Effector memory CD4-positive, alpha-beta T cell (primary cell): ENCODE results near the gene SYDE1.

Source experiments
- DNase-seq, 3 donors: peaks; one replicate each; pipeline ENCODE4 v3.0.0-alpha.2; 2020
- H3K27ac ChIP-seq: 2 replicates; pipeline ENCODE4 v1.7.0; 2013; ENCODE audit warnings: mild to moderate bottlenecking, low read length, moderate library complexity; ENCODE audit not compliant: insufficient read depth, poor library complexity, severe bottlenecking
- H3K27me3 ChIP-seq: replicated peaks from 2 replicates; pipeline ENCODE4 v1.7.0; 2013; ENCODE audit warnings: mild to moderate bottlenecking, low read length; ENCODE audit not compliant: insufficient read depth, control insufficient read depth, poor library complexity, severe bottlenecking
- H3K36me3 ChIP-seq: 2 replicates; pipeline ENCODE4 v1.7.0; 2013; ENCODE audit warnings: mild to moderate bottlenecking, low read length, moderate library complexity; ENCODE audit not compliant: control insufficient read depth, insufficient read depth
- H3K4me1 ChIP-seq: 2 replicates; pipeline ENCODE4 v1.7.0; 2013; ENCODE audit warnings: low read length, mild to moderate bottlenecking; ENCODE audit not compliant: control insufficient read depth, insufficient read depth, poor library complexity, severe bottlenecking
- H3K4me3 ChIP-seq: 2 replicates; pipeline ENCODE4 v1.7.0; 2013; ENCODE audit warnings: low read length, low read depth, mild to moderate bottlenecking; ENCODE audit not compliant: insufficient read depth, poor library complexity, severe bottlenecking
- H3K9me3 ChIP-seq: 2 replicates; pipeline ENCODE4 v1.7.0; 2013; ENCODE audit warnings: mild to moderate bottlenecking, low read length, moderate library complexity; ENCODE audit not compliant: control insufficient read depth

SYDE1 gene

DNA sequence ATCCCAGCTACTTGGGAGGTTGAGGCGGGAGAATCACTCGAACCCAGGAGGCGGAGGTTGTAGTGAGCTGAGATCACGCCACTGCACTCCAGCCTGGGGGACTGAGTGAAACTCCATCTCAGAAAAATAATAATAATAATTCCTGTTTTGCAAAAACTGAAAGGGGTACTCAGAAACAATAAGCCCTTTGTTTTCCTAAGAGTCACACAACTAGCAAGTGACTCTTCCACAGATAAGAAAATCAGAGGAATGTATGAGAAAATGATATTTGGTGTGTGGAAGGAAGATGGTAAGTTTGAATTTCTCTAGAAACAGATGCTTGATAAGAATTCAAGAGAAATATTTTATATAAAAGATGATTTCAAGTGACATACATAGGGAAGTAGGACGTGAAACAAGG is 35.1 kb downstream of the SYDE1 start:
- H3K4me3 ChIP-seq: no peak overlapping the region
- H3K27ac ChIP-seq: no peak overlapping the region
- no peaks in the 10 kb centered on the region for H3K4me1 ChIP-seq
- no peak for DNase-seq
- no peaks in the 10 kb centered on the region for H3K36me3 ChIP-seq
- no peaks in the 10 kb centered on the region for H3K27me3 ChIP-seq
- no peaks in the 10 kb centered on the region for H3K9me3 ChIP-seq

DNA sequence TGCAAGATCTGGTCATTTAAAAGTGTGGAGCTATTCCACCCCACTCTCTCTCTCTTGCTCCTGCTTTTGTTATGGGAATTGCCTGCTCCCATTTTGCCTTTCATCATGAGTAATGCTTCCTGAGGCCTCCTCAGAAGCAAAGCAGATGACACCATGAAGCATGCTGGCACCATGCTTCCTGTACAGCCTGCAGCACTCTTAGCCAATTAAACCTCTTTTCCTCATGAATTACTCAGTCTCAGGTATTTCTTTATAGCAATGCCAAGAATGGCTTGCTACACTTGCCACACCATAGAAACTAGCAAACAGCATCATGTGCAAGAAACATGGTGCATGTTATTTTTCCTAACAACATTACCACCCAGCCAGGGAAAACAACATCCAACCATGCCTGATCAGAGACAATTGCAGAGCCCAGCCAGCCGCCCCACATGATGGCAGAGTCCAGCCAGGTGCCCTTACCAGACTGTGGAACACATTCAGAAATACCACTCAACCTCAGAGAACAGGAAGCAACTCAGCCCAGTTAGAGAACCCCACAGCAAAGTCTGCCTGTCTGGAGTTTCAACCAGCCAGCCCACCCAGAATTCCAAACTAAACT is 36.9 kb downstream of the SYDE1 start:
- no peak overlapping the region for H3K4me3 ChIP-seq
- H3K27ac ChIP-seq: no peak overlapping the region
- H3K36me3 ChIP-seq: no peaks in the 10 kb centered on the region
- H3K4me1 ChIP-seq: no peaks in the 10 kb centered on the region
- H3K27me3 ChIP-seq: no peaks in the 10 kb centered on the region
- DNase-seq: no peak
- H3K9me3 ChIP-seq: no peaks in the 10 kb centered on the region

DNA sequence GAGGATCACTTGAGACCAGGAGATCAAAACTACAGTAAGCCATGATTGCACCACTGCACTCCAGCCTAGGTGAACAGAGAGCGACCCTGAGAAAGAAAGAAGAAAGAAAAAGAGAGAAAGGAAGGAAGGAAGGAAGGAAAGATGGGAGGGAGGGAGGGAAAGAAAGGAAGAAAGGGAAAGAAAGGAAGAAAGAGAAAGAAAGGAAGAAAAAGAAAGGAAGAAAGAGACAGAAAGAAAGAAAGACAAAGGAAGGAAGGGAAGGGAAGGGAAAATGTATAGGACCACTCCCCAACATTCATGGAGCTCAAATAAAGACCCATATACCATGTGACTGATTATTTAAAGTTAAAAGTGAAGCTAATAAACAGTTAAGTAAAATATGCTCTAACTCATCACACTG is 39.9 kb downstream of the SYDE1 start:
- Histone ChIP-seq H3K27ac (no peak overlapping the region), H3K4me1 (no peaks in the 10 kb centered on the region), H3K9me3 (no peaks in the 10 kb centered on the region), H3K27me3 (no peaks in the 10 kb centered on the region), H3K4me3 (no peak overlapping the region), H3K36me3 (no peaks in the 10 kb centered on the region)
- no peak for DNase-seq

DNA sequence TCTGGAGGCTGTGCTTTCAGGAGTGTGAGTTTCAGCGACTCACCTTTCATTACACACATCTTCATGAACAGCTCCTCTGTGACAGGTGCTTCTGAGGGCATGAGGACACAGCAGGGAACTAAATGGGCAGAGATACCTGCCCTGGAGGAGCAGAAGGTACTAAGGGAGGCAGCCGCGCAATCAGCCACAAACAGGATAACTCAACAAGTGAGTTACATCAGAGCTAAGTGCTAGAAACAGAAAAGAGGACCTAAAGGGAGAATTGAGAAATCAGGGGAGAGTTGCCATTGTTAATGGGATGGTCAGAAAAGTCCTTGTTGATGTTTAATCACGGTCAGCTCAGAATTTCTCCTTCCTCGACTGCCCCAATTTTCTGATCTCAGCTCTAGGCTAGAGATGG is 42.5 kb downstream of the SYDE1 start:
- no peaks in the 10 kb centered on the region for H3K27me3 ChIP-seq
- no peaks in the 10 kb centered on the region for H3K4me1 ChIP-seq
- DNase-seq: no peak
- no peaks in the 10 kb centered on the region for H3K9me3 ChIP-seq
- no peaks in the 10 kb centered on the region for H3K36me3 ChIP-seq
- H3K27ac ChIP-seq: no peak overlapping the region
- H3K4me3 ChIP-seq: no peak overlapping the region

DNA sequence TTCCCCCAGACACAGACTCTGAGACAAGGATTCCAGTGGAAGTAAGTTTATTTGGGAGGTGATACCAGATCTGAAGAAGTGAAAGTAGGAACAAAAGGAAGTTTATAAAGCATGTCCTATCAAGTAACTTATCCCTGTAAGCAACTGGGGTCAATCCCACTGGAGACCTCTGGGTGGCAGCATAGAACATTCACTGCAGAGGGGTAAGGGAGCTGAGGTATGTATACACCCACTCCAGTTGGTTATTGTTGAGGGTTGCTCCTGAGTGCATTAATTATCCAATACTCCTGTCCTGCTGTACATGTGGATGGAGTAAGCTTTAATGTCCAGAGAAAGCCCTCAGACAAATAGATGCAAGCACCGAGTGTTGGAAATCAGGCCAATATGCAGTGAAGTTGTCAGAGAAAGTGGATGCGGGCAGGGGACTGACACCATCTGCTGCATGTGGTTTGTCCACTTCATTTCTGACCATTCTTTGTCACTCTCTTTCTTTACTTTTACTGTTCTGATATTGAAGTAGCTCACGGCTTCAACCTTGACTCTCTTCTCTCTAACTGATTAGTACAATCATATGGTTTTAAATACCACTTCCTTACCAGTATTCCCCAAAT is 46.9 kb downstream of the SYDE1 start:
- no peaks in the 10 kb centered on the region for H3K27me3 ChIP-seq
- no peaks in the 10 kb centered on the region for H3K36me3 ChIP-seq
- H3K4me3 ChIP-seq: no peak overlapping the region
- no peaks in the 10 kb centered on the region for H3K9me3 ChIP-seq
- no peaks in the 10 kb centered on the region for H3K4me1 ChIP-seq
- no peak for DNase-seq
- H3K27ac ChIP-seq: no peak overlapping the region

DNA sequence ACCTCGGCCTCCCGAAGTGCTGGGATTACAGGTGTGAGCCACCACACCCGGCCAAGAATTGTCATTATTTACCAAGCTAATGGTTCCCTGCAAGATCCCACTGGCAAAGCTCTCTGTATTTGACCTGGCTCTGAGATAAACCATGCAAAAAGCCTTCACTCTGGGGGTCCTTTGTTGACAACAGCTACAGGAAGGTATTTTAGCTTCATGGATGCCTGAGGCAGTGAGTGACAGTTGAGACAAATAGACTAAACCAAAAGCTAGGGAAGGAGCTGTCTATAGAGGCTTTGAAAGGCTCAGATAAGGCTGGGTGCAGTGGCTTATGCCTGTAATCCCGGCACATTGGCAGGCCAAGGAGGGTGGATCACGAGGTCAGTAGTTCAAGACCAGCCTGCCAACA is 48.1 kb downstream of the SYDE1 start:
- no peak for DNase-seq
- no peak overlapping the region for H3K4me3 ChIP-seq

DNA sequence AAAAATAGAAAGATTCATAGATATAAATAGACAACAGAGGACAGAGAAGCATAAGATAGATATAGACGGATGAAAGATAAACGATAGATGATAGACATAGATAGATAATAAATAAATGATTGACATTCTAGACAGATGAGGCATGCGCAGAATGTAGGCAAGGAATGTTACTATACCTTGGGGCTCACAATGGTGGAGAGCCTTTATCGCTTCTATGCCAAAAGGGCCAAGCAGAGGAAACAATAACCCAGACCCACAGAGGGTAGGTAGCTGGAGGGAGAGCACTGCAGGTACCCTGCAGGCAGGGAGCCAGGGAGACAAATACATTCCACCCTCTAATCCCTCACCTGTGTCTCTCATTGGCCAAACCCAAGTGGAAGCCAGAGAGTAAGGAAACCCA is 49.2 kb downstream of the SYDE1 start:
- H3K27me3 ChIP-seq: no peaks in the 10 kb centered on the region
- no peaks in the 10 kb centered on the region for H3K9me3 ChIP-seq
- no peaks in the 10 kb centered on the region for H3K4me1 ChIP-seq
- no peaks in the 10 kb centered on the region for H3K36me3 ChIP-seq
- DNase-seq: no peak
- no peak overlapping the region for H3K4me3 ChIP-seq
- H3K27ac ChIP-seq: no peak overlapping the region

More for the DNA sequence above, 48.1 kb downstream of the SYDE1 start:
- H3K27me3 ChIP-seq: no peaks in the 10 kb centered on the region
- H3K4me1 ChIP-seq: no peaks in the 10 kb centered on the region
- no peaks in the 10 kb centered on the region for H3K9me3 ChIP-seq
- H3K27ac ChIP-seq: no peak overlapping the region
- no peaks in the 10 kb centered on the region for H3K36me3 ChIP-seq

DNA sequence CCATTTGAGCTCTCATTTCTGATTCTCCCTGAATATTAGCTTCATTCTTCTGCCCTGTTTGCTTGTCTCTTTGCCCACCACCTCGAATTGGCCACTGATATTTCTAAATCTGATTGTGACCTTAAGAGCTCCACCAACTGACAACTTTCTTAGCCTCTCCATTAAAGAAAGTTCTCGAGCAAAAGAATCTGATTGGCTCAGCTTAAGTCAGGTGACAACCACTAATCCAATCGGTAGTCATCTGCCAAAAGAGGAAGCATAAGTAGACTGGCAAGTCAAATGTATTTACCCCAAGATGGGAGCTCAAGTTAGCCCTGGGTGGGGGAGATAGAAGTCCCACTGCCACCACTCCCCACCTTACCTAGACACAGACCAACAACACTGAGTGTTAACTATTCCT is 52.0 kb downstream of the SYDE1 start:
- no peak overlapping the region for H3K4me3 ChIP-seq
- H3K9me3 ChIP-seq: no peaks in the 10 kb centered on the region
- H3K27ac ChIP-seq: no peak overlapping the region
- no peak for DNase-seq
- H3K4me1 ChIP-seq: no peaks in the 10 kb centered on the region
- no peaks in the 10 kb centered on the region for H3K27me3 ChIP-seq
- no peaks in the 10 kb centered on the region for H3K36me3 ChIP-seq

DNA sequence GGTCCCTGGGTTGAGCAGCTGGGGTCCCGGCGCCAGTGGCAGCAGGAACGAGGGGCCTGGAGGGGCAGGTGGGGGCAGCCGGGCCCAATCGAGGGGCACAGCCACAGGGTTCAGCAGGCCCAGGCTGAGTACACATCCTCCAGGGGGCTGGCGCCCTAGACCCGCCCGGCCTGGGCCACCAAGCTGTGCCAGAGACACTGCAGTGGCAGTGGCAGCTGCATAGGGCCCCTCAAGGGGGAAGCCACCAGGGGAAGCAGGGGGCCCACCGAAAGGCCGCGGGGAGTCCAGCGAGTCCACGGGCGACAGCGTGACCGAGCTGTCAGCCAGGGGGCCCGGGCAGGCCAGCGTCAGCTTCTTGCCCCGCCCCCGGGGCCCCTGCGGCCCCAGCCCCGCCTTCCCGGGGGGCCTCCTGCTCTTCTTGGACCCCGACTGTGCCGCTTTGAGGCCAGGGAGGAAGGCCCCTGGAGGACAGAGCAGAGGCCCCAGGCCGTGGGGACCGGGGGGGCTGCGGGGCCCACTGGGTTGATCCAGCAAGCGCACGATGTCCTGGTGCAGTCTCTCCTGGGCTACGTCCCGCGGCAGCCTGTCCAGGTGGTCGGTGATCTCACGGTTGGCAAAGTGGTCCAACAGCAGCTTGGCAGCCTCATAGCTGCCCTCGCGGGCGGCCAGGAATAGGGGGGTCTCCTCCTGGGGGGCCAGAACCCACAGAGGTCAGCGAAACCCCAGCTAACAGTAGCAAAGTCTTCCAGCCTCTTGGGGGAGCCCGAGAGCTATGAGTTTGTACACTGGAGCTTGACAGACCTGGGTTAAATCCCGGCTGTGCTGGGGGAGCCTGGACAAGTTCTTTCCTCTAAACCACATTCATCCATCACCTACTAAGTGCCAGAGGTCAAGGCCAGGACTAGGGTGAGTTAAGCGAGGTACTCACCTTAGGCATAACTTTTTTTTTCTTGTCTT is 54.1 kb downstream of the SYDE1 start:
- Histone ChIP-seq H3K9me3 (peaks cover 7% of the 10 kb centered on the region), H3K27ac (no peak overlapping the region), H3K36me3 (no peaks in the 10 kb centered on the region), H3K4me1 (no peaks in the 10 kb centered on the region), H3K4me3 (no peak overlapping the region), H3K27me3 (no peaks in the 10 kb centered on the region)
- no peak for DNase-seq
